Measurements from ENCODE around the gene MACROD1. TPM values are rescaled to one million over a fixed set of nuclear protein-coding genes. Genes with fewer than 3 reads are reported as not detected.

The MACROD1 gene
- total and polyA plus RNA-seq, 2 of the 13 experiments (the other 11 are each of a cell fraction or from before 2014, with no cell fraction given) = 23.1 to 34.5 TPM

GRCh38 chr11:64165842-64166635 is at the start of gene MACROD1 (continued):
- no peak for TF ChIP-seq BCLAF1 (IDR thresholded peaks at IDR 0.05)
- TF ChIP-seq ZNF782 (CRISPR knock-in tag; IDR thresholded peaks at IDR 0.05; ENCODE audit: borderline replicate concordance) = no peak; the same call in 1 of the 2 replicates
- no peak for TF ChIP-seq SRSF9 (IDR thresholded peaks at IDR 0.05; ENCODE audit: borderline replicate concordance, insufficient read depth, low read depth, low read length, poor library complexity, severe bottlenecking)
- peak; percentile 14; the same call in 1 of the 2 replicates for TF ChIP-seq IRF2 (CRISPR knock-in tag; IDR thresholded peaks at IDR 0.05)
- TF ChIP-seq TERF1 (CRISPR knock-in tag; IDR thresholded peaks at IDR 0.05) = 0 out of 2 replicates have a peak, but pooled peaks have one; percentile 66
- TF ChIP-seq ZXDC (CRISPR knock-in tag; IDR thresholded peaks at IDR 0.05) = peak; percentile 92
- TF ChIP-seq NR2F1 (CRISPR knock-in tag; IDR thresholded peaks at IDR 0.05) = no peak
- no peak for TF ChIP-seq HMG20A (CRISPR knock-in tag; IDR thresholded peaks at IDR 0.05; ENCODE audit: borderline replicate concordance)
- peak; percentile 80 for TF ChIP-seq ZNF160 (CRISPR knock-in tag; IDR thresholded peaks at IDR 0.05)
- peak; percentile 45 for TF ChIP-seq ZNF407 (CRISPR knock-in tag; IDR thresholded peaks at IDR 0.05; ENCODE audit: not compliant biosample characterization)
- TF ChIP-seq KDM2A (CRISPR knock-in tag; IDR thresholded peaks at IDR 0.05; ENCODE audit: borderline replicate concordance, low read depth) = peak; percentile 71; the same call in 1 of the 2 replicates
- TF ChIP-seq FOSL2 (CRISPR knock-in tag; IDR thresholded peaks at IDR 0.05) = no peak

All from HepG2 (cell line).